Activated CD8-positive, alpha-beta memory T cell treated with anti-CD3 and anti-CD28 coated beads, Interleukin-2, amount 50 U/mL, for 4 hours (primary cell): ENCODE data around the gene LRRC61.

Experiments
- DNase-seq: peaks from one replicate; pipeline ENCODE4 v3.0.0-alpha.2; 2020

LRRC61 gene

GRCh38 chr7:150333659-150334058, 10.5 kb downstream of the LRRC61 start:
- no peak for DNase-seq

DNA sequence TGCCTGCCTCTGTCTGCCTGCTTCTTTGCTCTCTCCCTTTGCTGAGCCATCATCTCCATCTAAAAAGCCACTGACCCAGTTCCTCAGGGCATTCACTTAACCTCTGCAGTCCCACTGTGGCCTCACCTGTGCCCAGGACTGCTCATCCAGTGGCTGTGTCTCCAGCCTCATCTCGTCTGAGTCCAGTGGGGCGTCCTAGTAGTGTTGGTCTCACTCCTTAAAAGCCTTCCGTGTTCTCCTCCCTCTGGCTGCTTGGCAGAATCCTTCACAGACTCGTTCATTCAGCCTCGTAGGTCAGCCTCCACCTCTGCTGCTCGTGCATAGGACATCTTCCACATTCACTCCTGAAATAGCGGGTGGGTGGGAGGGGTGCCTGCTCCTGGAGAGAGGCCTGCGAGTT, 11.0 kb downstream of the LRRC61 start:
- no peak for DNase-seq

DNA sequence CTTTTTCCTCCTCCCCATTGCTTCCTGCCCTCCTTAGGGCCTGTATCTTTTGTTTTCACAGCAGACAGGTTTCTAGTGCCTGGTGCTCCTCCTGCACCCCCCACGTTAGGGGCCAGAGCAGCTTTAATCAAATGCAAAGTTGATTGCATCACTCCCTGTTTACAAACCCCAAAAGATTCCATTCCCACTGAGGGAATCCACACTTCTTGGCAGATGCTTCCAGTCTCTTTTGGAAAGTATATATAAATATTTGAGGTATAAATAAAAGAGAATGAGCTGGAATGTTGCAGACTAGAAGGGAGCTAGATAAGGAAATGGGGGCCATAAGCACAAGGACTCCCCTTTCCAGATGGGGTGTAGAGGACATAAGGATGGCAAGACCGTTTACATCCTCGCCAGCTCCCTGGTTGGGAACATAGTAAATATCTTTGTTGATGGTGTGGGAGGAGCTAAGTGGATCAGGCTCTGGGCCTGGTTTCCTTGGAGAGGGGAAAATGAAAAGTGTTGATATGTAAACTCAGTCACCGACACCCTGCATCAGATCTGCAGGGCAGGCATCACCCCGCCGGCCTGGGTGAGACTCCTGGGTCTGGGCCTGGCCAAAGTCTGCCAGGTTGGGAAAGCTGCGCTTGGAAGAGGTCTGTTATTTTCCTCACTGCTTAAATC, 12.1 kb downstream of the LRRC61 start:
- DNase-seq = no peak

DNA sequence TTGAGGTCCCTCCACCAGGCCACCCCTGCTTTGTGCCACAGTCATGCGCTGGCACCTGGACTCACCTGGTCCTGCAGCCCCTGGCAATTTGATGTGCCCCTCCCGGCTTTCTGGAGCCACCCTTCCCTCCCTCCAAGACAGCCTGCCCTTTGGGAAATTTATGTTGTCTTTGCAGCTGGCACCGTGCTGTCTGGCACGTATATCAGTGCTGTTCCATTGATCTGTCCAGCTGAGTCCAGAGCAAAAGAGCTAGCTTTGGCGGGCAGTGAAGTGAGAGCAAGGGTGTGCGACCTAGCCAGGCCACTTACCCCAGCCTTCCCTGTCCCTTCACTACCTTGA, 12.6 kb downstream of the LRRC61 start:
- no peak for DNase-seq

GRCh38 chr7:150336746-150337145, 13.6 kb downstream of the LRRC61 start:
- no peak for DNase-seq

- no peak for DNase-seq
Observed at GRCh38 chr7:150337179-150337578, 14.0 kb downstream of the LRRC61 start.

DNA sequence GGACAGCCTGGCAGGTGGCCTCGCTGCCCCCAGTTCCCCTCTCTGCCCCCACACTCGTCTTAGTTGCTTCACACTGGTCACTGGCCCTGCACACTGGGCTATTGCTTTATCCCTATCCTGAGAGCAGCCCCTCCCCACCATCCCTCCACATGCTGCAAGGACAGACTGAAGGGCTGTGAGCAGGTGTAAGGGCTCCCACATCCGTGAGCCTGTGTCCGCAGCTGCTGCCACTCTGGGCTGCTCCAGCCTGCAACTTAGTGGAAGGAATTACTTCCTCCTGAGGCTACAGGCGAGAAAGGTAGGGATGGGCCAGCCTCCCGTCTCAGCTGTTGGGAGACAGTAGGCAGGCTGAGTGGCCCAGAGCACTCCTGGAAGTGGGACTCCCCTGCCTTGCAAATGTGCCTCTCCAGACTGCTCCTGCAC, 14.5 kb downstream of the LRRC61 start:
- no peak for DNase-seq

DNA sequence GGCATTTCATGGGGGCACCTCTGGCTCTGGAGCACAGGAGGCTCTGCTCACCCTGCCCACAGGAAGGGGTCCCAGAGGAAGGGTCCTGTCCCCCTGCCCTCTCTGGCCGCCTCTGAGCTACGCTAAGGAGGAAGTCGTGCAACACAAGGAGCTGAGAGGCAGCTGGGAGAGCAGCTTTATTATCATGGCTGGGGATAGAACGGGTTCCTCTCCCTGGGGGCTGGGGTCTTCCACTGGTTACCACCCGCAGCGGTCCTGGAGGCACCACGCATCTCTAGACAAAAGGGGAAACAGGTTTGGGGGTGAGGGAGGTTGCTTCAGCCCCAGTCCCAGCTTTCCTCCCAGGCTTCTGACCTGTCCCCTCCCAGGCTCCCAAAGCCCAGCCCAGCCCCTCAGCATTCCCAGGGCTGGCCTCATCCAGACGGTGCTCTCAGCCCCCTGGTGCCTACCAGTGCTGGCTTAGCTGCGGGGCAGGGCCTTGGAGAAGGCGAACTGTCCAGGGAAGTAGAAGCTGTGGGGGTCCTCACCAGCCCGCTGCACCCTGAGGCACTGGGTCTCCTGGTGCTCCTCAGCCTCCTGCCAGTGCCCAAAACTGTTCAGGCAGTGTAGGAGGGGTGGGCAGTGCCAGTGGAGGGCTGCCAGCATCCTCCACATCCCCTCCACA, 15.1 kb downstream of the LRRC61 start:
- no peak for DNase-seq

GRCh38 chr7:150339409-150339809, 16.3 kb downstream of the LRRC61 start:
- no peak for DNase-seq

DNA sequence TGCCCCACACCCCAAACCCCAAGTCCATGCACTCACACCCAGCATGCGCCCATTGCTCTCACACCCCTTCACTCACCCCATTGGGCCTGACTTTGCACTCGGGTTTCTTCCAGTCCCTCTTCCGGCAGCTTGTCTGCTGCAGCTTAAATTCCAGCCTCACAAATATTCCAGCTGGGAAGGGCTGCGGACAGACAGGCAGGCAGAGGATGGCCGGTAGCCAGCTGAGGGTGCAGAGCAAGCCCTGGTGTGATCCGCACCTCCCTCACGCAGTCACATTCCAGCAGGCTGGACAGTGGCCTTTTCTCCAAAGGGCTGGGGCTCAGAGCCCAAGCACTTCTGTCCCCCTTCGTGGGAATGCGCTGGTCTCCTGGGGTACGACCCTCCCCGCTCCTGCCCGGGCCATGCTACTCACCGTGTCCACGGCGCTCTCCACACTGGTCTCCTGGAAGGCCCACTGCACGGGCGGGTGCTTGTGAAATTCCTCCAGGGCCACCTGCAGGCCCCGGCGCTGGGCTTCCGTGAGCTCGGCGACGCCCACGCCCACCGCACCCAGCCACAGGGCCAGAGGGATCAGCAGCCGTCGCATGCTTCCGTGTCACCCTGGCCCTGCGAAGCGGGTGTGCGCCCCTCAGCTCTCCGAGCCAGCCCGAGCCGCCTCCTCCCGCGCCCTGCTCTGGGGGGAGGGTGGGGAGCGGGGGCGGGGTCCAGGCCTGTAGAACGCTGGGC, 17.0 kb downstream of the LRRC61 start:
- DNase-seq = no peak

DNA sequence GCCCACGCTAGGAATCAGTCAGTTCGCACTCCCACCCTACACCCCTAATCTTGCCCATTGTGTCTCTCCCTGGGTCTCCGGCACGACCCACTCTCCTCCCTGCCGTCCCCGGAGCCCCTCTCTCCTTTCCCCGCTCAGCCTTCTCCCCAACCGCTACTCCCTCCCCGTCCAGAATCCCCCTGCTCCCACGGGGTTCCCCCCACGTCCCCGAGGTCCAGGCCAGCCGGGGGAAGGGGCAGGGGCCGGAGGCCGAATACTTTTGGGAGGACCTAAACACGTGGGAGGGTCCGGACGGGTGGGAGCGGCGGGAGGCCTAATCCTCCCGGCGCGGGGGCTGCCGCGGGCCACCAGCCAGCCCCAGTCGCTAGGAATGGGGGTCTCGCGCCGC, 17.7 kb downstream of the LRRC61 start:
- DNase-seq = no peak

- no peak for DNase-seq
Observed at GRCh38 chr7:150341263-150342120, 18.3 kb downstream of the LRRC61 start, which contains the start of gene RARRES2. RARRES2 (minus strand) TSS chr7:150341629; CDS start chr7:150340609, 1,020 bp downstream.

DNA sequence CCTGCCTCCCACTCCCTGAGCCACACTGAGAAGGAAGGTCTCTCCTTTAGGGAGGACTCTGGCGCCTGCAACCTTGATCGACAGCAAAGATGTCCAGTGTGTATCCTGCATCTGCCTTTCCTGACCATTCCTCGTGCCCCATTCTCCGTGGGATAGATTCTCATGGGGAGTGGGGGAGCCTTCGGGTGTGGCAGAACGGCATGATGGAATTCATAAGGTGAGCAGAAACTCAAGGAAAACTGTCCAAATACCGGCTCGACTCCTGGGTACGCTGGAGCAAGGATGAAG, 18.9 kb downstream of the LRRC61 start:
- DNase-seq = no peak

DNA sequence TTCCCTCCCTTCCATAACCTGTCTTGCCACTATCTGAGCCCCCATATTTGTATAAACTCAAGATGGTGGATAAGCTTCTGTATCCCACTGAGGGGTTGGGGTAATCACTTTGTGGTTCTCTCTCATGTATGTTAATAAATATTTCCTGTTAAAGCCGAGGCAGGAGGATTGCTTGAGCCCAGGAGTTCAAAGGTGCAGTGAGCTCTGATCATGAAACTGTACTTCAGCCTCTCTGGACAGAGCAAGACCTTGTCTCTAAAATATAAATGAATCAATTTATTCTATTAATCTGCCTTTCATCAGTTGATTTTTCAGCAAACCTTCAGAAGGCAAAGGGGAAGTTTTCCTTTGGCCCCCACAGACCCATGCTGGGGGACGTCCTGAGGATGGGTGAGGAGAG, 20.1 kb downstream of the LRRC61 start:
- no peak for DNase-seq

- no peak for DNase-seq
Observed at GRCh38 chr7:150344299-150344698, 21.1 kb downstream of the LRRC61 start.

GRCh38 chr7:150345012-150345411, 21.9 kb downstream of the LRRC61 start:
- no peak for DNase-seq

DNA sequence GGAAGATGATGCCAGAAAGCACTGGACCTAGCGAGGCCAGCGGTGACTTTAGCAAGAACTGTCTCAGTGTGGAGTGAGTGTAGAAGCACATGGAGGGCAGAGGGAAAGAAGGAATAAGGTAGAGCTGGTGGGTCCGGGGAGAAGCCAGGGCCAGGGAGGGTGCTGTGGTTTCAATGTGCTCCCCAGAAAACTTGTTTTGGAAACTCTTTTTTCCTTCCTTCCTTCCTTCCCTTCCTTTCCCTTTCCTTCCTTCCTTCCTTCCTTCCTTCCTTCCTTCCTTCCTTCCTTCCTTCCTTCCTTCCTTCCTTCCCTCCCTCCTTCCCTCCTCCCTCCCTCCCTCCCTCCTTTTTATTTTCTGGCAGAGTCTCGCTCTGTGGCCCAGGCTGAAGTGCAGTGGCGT, 23.8 kb downstream of the LRRC61 start:
- DNase-seq = no peak

- DNase-seq = no peak
Observed at GRCh38 chr7:150351587-150352194, 28.5 kb downstream of the LRRC61 start.

DNA sequence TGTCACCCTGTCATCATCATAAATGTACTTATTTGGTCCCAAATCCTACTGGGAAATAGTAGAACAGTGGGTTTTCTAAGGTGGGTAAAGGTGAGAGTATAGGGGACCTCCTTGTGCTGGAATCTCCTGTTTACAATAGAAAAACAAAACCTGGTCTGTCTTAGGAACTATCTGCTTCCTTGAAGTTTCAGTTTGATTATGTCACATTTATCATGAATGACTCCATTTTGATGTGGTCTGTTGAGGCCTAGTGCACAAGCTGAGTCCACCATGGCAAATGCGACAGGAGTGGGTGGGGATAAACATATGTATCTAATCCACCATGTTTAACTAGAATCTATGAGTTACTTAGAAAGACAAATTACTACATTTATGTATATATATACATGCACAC, 32.5 kb downstream of the LRRC61 start:
- DNase-seq = no peak

GRCh38 chr7:150356265-150356897, 33.2 kb downstream of the LRRC61 start:
- DNase-seq = no peak

DNA sequence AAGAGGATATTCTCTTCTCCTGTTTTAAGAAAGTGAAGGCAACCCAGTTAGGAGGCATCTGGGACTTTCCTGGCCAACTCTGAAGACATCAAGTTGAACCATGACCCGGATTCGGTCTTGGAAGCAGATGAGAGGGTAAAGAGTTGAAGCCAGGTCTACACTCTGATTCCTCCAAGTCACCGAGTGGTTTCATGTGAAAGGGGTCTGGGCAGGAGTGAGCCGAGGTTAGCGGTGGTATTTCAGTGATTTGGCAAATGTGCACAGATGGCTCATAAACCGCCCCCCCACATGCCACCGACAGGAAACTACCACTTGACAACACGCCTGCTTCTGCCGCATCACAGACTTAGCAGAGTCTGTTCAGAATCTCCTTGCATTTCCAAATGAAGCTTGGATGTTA, 34.1 kb downstream of the LRRC61 start:
- DNase-seq = peak; percentile 79

DNA sequence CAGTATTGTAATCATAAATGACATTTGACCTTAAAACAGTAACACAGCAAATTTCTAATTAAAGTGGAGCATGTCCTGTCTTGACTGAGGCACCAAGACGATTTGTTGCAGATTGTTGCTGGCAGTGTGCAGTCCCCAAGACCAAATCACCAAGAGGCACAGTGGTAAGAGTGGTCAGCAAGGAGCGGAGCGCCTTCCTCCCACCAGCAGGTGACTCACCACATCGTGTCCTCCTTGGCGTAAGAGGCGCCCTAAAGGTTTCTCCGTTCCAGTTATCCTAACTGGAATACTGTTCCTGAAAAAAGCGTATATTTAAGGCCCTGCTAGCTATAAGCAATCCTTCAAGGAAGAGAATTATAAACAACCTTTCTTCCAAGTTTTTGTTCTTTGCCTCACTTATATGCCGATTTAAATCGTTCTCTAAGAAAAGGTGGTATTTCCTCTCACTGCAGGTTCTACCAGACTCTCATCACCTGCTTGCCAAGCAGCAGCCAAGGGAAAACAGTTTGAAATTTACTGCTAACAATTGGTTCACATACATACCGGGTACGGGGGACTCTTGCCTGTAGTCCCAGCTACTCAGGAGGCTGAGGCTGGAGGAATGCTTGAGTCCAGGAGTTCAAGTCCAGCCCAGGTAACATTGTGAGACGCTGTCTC, 34.7 kb downstream of the LRRC61 start:
- DNase-seq = no peak
